AG09319 (cell line): ENCODE data around the gene ADCY5.

ENCODE experiments used
- DNase-seq: peaks from one replicate; pipeline ENCODE4 v3.0.0-alpha.2; 2010; ENCODE audit warnings: low read depth; ENCODE audit errors: extremely low read depth
- CTCF ChIP-seq: IDR thresholded peaks from 2 replicates; pipeline ENCODE4 v1.5.1; 2011; ENCODE audit warnings: low read depth, mild to moderate bottlenecking, inconsistent platforms, low read length, moderate library complexity

The ADCY5 gene

DNA sequence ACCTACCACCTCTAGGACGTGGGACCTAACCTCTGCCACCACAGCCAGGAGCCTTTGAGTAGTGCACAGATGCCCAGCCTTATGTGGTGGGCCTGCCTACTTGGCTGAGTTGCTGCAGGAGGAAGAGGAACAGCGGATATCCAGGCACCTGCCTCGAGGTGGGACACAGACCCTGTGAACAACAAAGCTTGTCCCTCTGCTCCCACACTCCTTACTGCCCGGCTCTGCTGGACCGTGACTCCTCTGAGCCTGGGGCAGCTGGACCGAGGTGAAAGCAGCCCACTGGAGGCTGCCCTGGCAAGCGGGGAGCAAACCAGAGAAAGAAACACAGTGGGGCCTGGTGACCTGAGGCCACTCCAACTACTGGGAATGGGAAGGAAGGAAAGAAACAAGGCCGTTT is 149.3 kb downstream of the ADCY5 start:
- DNase-seq: no peak
- no peak for TF ChIP-seq CTCF

DNA sequence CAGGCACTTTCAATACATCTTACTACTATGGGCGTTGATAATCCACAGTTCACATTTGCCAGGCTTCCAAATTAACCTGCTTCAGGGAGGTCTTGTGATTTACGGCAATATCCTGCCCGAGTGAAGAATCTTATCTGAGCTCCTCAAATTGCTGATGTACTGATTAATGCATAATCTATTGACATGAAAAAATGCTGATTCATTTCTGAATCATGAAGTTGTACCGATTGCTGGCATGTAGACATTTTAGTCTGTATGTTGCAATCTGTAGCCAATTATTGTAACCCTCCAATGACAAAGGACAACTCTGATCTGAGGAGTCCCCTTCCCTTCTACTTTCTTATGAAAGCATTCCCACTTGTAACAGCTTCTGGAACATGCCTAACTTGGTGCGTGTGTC is 150.0 kb downstream of the ADCY5 start:
- no peak for DNase-seq

GRCh38 chr3:123297627-123297899 is 151.3 kb downstream of the ADCY5 start:
- no peak for TF ChIP-seq CTCF
- DNase-seq: no peak

More for the DNA sequence above, 150.0 kb downstream of the ADCY5 start:
- no peak for TF ChIP-seq CTCF

- no peak for TF ChIP-seq CTCF
- DNase-seq: no peak
These were observed 151.9 kb downstream of the ADCY5 start for GRCh38 chr3:123296836-123297626.

DNA sequence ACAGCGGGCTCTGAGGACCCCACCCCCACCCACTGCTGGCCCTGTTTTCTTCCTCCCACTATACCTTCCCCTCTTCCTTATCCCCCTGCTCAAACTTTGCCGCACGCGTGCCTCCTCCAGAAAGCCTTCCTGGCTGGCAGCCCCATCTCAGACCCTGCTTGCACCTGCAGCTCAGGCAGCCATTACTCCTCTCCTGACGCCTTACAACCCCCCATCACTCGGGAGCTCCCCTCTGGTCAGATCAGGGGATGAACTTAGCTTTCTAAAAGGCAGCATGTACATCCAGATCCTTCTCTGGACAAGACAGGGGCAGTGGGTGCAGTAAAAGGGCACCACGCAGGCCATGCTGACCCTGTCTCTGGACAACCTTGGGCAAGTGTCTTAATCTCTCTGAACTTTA is 152.6 kb downstream of the ADCY5 start:
- no peak for DNase-seq
- no peak for TF ChIP-seq CTCF

- TF ChIP-seq CTCF: no peak
- DNase-seq: no peak
These were observed 153.0 kb downstream of the ADCY5 start for GRCh38 chr3:123295901-123296250.

- TF ChIP-seq CTCF: no peak
- DNase-seq: no peak
These were observed 153.6 kb downstream of the ADCY5 start for GRCh38 chr3:123295171-123295900.
